ENCODE data around the gene TLR1.
A peak's percentile ranks its signal among the peaks of the same experiment; 100 is the strongest.
"Not testable (repeated sequence)": the region's sequence is repeated elsewhere in the genome, so short reads cannot be mapped to it uniquely, and the experiment has no call there.

TLR1 gene

DNA sequence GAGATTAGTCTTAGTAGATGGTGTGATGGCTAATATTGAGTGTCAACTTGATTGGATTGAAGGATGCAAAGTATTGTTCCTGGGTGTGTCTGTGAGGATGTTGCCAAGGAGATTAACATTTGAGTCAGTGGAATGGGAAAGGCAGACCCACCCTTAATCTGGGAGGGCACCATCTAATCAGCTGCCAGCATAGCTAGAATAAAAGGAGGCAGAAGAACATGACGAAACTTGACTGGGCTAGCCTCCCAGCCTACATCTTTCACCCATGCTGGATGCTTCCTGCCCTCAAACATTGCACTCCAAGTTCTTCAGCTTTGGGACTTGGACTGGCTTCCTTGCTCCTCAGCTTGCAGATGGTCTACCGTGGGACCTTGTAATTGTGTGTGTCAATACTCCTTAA is 34.3 kb downstream of the TLR1 start:
- not testable (repeated sequence) for DNase-seq

DNA sequence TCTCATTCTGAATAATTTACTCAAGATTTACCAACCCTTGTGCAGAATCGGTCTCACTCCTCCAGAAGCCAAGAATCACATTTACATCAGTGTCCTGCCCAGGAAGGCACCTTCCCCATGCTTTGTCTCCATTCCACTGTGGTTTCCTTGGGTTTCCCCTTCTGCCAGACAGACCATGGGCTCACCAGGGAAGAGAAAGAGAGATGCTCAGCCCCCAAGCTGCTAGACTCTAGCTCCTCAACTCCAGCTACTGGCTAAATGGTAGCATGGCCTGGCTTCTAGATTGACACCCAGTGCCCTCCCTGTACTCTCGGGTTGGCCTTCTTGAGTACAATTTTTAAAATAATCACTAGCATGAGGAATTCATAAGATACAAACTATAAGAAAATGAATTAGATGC is 34.7 kb downstream of the TLR1 start:
- no peak for DNase-seq

DNA sequence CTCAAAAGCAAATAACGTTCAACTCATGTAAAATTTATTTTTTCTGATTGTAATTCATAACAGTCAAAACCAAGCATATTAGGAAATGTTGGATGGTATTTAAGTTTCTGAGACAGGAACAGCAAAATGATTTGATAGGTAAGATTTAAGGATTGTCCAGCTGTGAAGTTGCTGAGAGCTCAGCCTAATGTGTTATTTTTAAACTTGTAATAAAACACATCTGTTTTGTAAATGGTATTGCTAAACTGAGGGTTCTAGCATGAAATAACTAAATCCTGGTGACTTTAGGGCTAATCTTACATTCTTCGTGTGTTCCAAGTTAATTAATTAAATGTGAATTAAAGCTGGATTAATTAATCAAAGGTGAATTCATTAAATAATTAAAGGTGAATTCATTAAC is 35.1 kb downstream of the TLR1 start:
- no peak for DNase-seq

DNA sequence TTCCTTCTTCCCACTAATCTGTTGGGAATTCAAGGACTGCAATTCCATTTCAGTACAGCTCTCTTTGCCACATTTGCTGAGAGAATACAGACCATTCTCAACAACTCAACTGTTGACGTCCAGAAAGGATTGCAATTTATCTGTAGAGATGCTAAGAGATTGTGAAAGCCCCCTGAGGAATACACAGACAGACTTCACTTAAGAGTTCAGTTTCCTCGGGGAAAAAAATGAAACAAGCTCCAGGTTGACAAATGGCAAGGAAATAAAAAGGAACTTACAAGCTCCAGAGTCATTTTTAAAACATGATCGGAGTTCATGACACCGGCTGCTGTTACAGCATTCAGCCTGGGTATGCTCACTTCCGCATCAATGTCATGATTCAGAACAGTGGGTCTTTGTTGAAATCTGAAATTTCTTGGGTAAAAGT is 35.6 kb downstream of the TLR1 start:
- DNase-seq, result no peak

DNA sequence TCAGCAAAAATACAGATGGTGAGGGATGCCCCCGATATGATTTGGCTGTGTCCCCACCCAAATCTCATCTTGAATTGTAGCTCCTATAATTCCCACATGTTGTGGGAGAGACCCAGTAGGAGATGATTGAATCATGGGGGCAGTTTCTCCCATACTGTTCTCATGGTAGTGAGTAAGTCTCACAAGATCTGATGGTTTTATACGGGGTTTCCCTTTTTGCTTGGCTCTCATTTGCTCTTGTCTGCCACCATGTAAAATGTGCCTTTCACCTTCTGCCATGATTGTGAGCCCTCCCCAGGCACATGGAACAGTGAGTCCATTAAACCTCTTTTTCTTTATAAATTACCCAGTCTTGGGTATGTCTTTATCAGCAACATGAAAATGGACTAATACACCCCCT is 37.7 kb downstream of the TLR1 start:
- not testable (repeated sequence) for DNase-seq

DNA sequence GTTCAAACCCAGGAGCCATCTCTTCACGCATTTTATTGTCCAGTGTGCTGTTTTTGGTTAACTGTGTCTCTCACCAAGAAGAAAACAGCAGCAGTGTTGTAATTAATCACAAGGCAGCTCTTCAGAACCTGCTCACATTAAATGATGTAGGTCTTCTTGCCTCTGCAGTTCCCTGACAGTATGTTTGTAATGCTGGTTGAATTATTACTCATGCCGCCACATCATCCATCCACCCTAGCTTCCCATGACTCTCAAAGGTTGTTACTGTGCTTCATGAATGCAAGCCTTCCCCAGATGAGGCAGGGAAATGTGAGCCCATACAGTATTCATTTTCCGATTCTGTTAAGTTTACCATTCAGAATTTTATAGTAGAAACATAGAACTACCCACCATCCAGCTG is 39.2 kb downstream of the TLR1 start:
- no peak for DNase-seq

DNA sequence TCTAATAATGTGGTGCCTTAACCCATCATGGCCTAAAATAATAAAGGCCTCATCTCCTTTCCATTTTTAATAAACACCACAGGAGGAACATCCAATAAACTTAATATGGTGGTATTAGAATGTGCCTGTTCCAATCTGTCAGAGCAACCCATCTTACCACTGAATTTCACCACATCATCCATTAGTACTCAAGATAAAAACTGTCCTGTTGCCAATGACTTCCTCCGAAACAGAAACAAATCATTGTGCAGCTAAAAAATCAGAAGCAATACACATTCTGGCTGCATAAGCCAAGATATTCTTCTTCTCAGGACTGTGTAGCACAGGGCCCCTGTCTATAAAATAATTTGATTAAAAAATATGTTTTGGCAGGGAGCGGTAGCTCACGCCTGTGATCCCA is 40.3 kb downstream of the TLR1 start:
- no peak for DNase-seq

DNA sequence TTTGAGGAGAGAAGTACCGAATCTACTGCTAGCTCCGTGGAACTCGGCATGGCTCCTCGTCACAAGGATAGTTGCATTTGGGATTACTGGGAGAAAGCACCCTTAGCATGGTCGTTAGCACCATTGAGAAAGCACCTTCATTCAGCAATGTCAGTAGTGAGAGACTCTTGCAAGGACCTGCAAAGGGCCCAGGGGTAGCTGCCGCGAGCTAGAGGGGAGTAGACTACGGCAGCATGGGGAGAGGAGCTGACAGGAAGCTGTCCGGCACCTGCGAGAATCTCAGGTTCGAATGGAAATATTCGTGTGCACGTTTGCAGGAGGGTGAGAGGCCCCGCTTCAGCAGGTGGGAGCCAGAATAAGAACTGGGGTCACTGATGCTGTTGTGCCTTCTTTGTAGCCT is 42.0 kb downstream of the TLR1 start:
- DNase-seq, result no peak

DNA sequence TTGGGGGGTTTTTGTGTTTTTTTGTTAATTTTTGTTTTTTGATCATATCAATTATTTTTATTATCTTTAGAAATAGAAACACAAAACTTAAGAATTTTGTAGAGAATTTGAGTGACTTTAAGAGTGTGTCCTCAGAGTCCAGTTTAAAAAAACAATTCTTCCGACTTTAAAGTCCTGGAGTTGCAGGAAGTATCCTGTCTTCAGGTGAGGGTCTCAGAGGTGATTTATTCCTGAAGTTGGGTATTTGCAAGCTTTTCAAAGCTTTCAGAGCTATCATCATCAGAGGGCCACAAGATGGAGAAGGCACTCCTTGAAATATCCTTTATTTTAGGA is 44.8 kb downstream of the TLR1 start:
- no peak for DNase-seq

DNA sequence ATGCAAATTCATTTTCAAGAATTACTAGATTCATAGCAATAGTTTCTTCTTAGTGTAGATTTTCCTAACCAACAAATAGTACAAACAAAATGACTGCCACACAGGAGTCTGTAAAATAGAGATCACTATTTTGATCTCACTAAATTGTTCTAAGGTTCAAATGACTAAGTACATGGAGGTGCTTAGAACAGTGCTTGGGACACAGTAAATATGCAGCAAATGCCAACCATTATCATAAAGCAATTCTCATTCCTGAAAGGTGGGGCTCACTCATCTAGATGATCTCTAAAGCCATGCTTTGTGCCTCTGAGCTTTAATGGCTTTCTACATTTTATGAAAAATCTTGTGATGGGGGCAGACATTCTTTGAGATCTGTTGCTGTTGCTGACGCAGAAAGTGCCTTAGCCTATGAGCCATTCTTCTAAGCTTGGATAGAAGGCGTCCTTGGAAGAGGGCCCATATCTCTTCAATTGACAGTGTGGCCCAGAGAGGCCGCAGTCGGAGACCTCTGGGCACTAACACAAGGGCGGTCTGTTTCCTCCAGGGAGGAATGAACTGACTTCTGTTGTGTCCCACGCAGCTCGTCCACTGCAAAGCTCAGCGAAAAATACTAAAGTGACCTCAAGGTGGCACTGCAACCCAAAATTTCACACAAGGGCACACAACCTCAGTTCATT is 45.3 kb downstream of the TLR1 start:
- peak; percentile 65 for DNase-seq

DNA sequence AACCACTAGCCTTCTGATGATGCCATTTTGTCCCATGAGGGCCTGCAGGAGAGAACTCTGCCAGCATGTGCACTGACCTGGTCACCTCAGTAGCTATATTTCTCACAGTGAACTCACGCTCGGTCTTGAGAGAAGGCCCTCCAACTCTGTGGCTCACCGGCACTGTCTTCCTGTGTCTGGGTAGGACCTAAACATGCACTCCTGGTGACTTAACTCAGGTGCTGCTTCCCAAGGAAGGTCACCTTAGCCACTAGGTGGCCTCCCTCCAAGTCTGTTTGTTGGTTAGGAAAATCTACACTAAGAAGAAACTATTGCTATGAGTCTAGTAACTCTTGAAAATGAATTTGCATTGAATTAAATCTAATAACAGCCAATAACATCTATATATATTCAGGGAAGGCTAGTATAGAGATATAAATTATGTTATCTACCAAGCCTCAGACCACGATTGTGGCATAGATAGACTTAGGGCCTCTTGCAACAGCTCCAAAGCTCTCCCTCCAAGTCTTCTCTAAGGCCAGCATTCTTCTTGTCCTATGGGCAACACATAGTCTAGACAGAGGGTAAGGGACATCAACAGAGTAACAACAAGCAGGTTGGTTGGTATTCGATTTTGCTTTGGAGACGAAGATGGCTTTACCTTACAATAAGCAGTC is 46.5 kb downstream of the TLR1 start:
- DNase-seq, result no peak

DNA sequence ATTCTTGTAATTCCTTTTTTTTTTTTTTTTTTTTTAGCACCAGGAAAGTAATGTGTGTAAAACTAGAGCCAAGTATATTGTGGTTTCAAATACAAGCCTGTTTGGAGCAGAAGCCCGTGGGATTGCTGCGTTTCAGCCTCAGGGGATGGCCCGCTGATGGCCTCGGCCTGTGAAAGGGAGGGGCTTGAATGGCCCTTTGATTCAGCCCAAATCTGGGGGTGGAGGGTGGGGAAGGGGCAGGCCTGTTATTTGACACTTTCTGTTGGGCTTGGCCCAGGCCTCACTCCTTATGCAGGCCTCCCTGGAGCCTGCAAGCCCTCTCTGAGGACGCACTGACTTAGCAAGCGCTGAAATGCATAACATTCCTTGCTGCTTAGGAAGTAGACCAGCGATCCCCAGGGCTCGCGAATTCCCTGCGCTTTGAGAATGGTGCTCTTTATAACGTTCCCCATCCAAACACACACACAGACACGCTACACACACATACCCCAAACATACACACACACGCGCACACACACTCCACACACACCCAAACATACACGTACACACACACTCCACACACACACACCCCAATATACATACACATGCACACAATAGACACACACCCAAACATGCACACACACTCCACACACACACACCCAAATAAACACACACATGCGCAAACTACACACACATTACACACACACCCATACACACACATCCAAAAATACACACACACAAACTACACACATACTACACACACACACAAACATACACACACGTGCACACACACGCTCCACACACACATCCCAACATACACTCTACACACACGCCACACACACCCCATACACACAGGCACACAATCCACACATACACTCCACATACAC is 51.4 kb downstream of the TLR1 start:
- DNase-seq, result peak; percentile 95

DNA sequence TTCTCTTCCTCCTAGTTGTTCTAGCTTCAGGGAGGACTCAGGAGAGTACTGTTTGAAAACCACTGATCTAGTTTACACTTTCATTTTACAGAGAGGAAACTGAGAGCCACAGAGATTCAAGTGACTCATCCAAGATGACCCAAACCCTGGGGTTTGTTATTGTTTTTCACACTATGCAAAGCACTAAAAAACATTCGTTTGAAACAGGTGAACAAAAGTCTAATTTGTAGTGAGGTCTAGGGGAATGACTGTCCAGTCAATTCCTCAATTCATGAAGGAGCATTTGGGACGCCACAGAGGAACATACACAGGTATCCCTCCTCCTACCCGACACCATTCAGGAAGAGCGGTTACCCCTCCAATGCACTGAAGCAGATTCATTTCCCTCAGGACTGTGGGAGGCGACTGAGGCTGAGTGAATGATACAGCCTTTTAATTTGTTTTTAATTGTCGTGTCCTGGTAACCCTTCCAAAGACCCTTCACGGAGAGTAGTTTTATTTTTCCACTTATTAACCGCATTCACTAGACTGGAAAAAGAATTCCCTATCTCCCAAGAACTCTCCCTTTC is 52.1 kb downstream of the TLR1 start:
- no peak for DNase-seq

DNA sequence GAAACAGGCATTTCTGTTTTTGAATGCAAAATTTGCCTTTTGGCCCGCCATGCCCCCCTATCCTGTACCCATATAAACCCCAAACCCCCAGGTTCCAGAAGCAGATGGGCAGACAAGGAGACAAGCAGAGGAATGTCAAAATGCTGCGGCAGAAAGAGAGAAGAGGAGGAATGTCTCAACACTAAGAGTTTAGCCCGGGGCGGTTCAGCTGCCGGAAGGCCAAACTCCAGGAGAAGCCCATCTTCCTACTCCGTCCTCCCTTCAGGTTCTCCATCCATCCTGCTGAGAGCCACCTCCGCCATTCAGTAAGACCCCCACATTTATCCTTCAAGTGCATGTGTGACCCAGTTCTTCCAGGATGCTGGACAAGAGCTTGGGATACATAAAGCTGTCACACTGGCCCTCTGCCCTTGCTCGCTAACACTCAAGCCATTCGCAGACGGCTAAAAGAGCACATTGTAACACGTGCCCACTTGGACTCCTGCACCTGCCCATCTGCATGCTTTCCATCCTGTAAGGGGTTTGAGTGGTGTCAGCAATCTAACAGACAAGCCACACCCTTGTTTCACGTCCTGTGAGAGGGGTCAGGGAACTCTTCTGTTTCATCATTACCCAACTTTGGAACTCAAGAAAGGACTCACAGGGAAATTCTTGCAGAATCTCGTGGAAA is 53.1 kb downstream of the TLR1 start:
- no peak for DNase-seq

DNA sequence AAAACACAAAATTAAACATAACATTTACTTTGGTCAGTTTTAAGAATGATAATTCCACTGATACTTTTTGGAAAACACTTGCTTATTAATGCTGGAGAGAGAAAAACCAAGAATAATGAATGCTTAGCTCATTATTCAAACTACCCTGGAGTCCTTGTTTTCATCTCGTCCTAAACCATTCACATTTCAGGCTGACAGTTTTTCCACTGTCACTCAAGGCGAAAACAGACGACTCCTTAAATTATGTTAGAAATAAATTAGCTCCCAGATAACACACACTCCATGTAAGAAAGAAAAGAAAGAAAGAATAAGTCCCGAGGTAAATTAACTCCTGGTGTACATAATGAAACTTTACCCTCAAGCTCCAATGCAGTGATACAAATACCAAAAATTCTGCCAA is 55.3 kb downstream of the TLR1 start:
- no peak for DNase-seq

DNA sequence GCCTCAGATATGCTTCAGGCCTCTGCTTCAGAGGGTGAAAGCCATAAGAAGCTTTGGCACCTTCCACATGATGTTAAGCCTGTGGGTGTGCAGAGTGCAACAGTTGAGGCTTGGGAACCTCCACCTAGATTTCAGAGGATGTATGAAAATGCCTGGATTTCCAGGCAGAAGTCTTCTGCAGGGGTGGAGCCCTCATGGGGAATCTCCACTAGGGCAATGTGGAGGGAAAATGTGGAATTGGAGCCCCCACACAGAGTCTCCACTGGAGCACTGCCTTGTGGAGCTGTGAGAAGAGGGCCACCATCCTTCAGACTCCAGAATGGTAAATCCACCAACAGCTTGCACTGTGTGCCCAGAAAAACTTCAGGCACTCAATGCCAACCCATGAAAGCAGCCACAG is 57.0 kb downstream of the TLR1 start:
- DNase-seq, result no peak

Measured in T1000 (cell line).